Urinary bladder (tissue), 2 donors: Measurements from ENCODE around the gene ADM2. TPM values are rescaled to one million over a fixed set of nuclear protein-coding genes. Genes with fewer than 3 reads are reported as not detected.

Experiments
- polyA plus RNA-seq: library from polyadenylated mRNA; stranded (reverse); fragments of 200-250 nt; gene quantifications from one replicate; pipeline ENCODE4 v1.2.3, GENCODE V29; 2013
- total RNA-seq: library from RNA; depleted of rRNA; stranded (reverse); fragments of >200 nt; gene quantifications from one replicate; pipeline ENCODE4 v1.2.3, GENCODE V29; 2014
- donor health status: healthy.

Gene ADM2
- total and polyA plus RNA-seq, 2 donors: 0.11 to 0.37 TPM

Other genes starting within 250 kb of the ADM2 start
- 23.1 TPM for gene TUBGCP6, start 236.5 kb upstream of the ADM2 start, total RNA-seq
- gene TUBGCP6, start 236.5 kb upstream of the ADM2 start, polyA plus RNA-seq: 31.5 TPM
- gene HDAC10, start 230.3 kb upstream of the ADM2 start, total RNA-seq: 20.0 TPM
- 32.4 TPM for gene HDAC10, start 230.3 kb upstream of the ADM2 start, polyA plus RNA-seq
- gene MAPK12, start 219.9 kb upstream of the ADM2 start, total RNA-seq: 9.3 TPM
- 21.3 TPM for gene MAPK12, start 219.9 kb upstream of the ADM2 start, polyA plus RNA-seq
- 4.1 TPM for gene MAPK11, start 211.2 kb upstream of the ADM2 start, total RNA-seq
- 13.6 TPM for gene MAPK11, start 211.2 kb upstream of the ADM2 start, polyA plus RNA-seq
- gene PLXNB2, start 173.9 kb upstream of the ADM2 start, total RNA-seq: 61.7 TPM
- 106 TPM for gene PLXNB2, start 173.9 kb upstream of the ADM2 start, polyA plus RNA-seq
- 4.1 TPM for gene DENND6B, start 154.5 kb upstream of the ADM2 start, total RNA-seq
- 4.6 TPM for gene DENND6B, start 154.5 kb upstream of the ADM2 start, polyA plus RNA-seq
- 31.1 TPM for gene PPP6R2, start 138.2 kb upstream of the ADM2 start, total RNA-seq
- gene PPP6R2, start 138.2 kb upstream of the ADM2 start, polyA plus RNA-seq: 46.0 TPM
- gene SBF1, start 6.5 kb upstream of the ADM2 start, total RNA-seq: 28.3 TPM
- gene SBF1, start 6.5 kb upstream of the ADM2 start, polyA plus RNA-seq: 44.8 TPM
- gene MIOX, start 5.3 kb downstream of the ADM2 start, total RNA-seq: not detected
- not detected for gene MIOX, start 5.3 kb downstream of the ADM2 start, polyA plus RNA-seq
- 21.4 TPM for gene LMF2, start 26.2 kb downstream of the ADM2 start, total RNA-seq
- gene LMF2, start 26.2 kb downstream of the ADM2 start, polyA plus RNA-seq: 61.3 TPM
- 27.5 TPM for gene NCAPH2, start 26.7 kb downstream of the ADM2 start, total RNA-seq
- gene NCAPH2, start 26.7 kb downstream of the ADM2 start, polyA plus RNA-seq: 38.4 TPM
- gene SCO2, start 44.1 kb downstream of the ADM2 start, total RNA-seq: 0.79 TPM
- 3.3 TPM for gene SCO2, start 44.1 kb downstream of the ADM2 start, polyA plus RNA-seq
- gene TYMP, start 48.5 kb downstream of the ADM2 start, total RNA-seq: 9.5 TPM
- gene TYMP, start 48.5 kb downstream of the ADM2 start, polyA plus RNA-seq: 84.1 TPM
- gene KLHDC7B, start 64.4 kb downstream of the ADM2 start, total RNA-seq: 0.11 TPM
- 0.33 TPM for gene KLHDC7B, start 64.4 kb downstream of the ADM2 start, polyA plus RNA-seq
- not detected for gene SYCE3, start 81.4 kb downstream of the ADM2 start, total RNA-seq
- not detected for gene SYCE3, start 81.4 kb downstream of the ADM2 start, polyA plus RNA-seq
- 6.2 TPM for gene CPT1B, start 96.9 kb downstream of the ADM2 start, total RNA-seq
- 5.5 TPM for gene CPT1B, start 96.9 kb downstream of the ADM2 start, polyA plus RNA-seq
- 28.0 TPM for gene CHKB, start 101.3 kb downstream of the ADM2 start, total RNA-seq
- 45.7 TPM for gene CHKB, start 101.3 kb downstream of the ADM2 start, polyA plus RNA-seq
- gene MAPK8IP2, start 119.2 kb downstream of the ADM2 start, total RNA-seq: 1.2 TPM
- gene MAPK8IP2, start 119.2 kb downstream of the ADM2 start, polyA plus RNA-seq: 1.6 TPM
- 8.7 TPM for gene ARSA, start 146.6 kb downstream of the ADM2 start, total RNA-seq
- gene ARSA, start 146.6 kb downstream of the ADM2 start, polyA plus RNA-seq: 36.3 TPM
- 8.1 TPM for gene SHANK3, start 191.3 kb downstream of the ADM2 start, total RNA-seq
- gene SHANK3, start 191.3 kb downstream of the ADM2 start, polyA plus RNA-seq: 18.5 TPM